DOHH2 (cell line): ENCODE data around the gene ACP4.

Source experiments
- H3F3A ChIP-seq: fragments of 200-600 bp; sonication (generic), shearing (Covaris generic); 2 replicates; pipeline ENCODE4 v1.6.0; 2016; ENCODE audit warnings: antibody characterized with exemption, mild to moderate bottlenecking; ENCODE audit not compliant: control insufficient read depth, insufficient read depth
- H3K27ac ChIP-seq: fragments of 200-600 bp; sonication (generic); 2 replicates; pipeline ENCODE4 v1.5.1; 2014; ENCODE audit warnings: low read depth, mild to moderate bottlenecking, low read length, moderate library complexity
- H3K27me3 ChIP-seq: fragments of 200-600 bp; sonication (generic); 2 replicates; pipeline ENCODE4 v1.6.1; 2014; ENCODE audit warnings: mild to moderate bottlenecking, low read length, mixed read lengths; ENCODE audit not compliant: control insufficient read depth
- H3K36me3 ChIP-seq: fragments of 200-600 bp; sonication (generic); 2 replicates; pipeline ENCODE4 v1.6.1; 2014; ENCODE audit warnings: mild to moderate bottlenecking, low read length, moderate library complexity, mixed read lengths; ENCODE audit not compliant: control insufficient read depth
- H3K4me1 ChIP-seq: fragments of 200-600 bp; sonication (generic); 2 replicates; pipeline ENCODE4 v1.6.1; 2014; ENCODE audit warnings: mild to moderate bottlenecking, low read length, mixed read lengths; ENCODE audit not compliant: control insufficient read depth
- H3K4me2 ChIP-seq: fragments of 200-600 bp; sonication (generic); 2 replicates; pipeline ENCODE4 v1.6.0; 2014; ENCODE audit warnings: mild to moderate bottlenecking, low read length, moderate library complexity
- H3K4me3 ChIP-seq: fragments of 200-600 bp; sonication (generic); 2 replicates; pipeline ENCODE4 v1.5.1; 2014; ENCODE audit warnings: mild to moderate bottlenecking, low read length, mixed read lengths
- H3K79me2 ChIP-seq: fragments of 200-600 bp; sonication (generic); 2 replicates; pipeline ENCODE4 v1.6.1; 2014; ENCODE audit warnings: mild to moderate bottlenecking, low read length, mixed read lengths; ENCODE audit not compliant: control insufficient read depth
- H3K9me2 ChIP-seq: fragments of 200-600 bp; sonication (generic); replicated peaks from 2 replicates; pipeline ENCODE4 v1.6.1; 2014; ENCODE audit warnings: mild to moderate bottlenecking, low read length, mixed read lengths; ENCODE audit not compliant: control insufficient read depth
- H3K9me3 ChIP-seq: fragments of 200-600 bp; sonication (generic); 2 replicates; pipeline ENCODE4 v1.6.1; 2014; ENCODE audit warnings: antibody characterized with exemption, low read length, mixed read lengths; ENCODE audit not compliant: control insufficient read depth, insufficient read depth
- H4K20me1 ChIP-seq: fragments of 200-600 bp; sonication (generic); 2 replicates; pipeline ENCODE4 v1.6.0; 2014; ENCODE audit warnings: low read depth, mild to moderate bottlenecking, antibody characterized with exemption, low read length, moderate library complexity; ENCODE audit not compliant: control insufficient read depth, insufficient read depth
- CTCF ChIP-seq: fragments of 200-600 bp; sonication (generic); IDR thresholded peaks from one replicate; pipeline ENCODE4 v1.5.1; 2014; ENCODE audit warnings: antibody characterized with exemption, mild to moderate bottlenecking, low read depth, low read length; ENCODE audit not compliant: poor library complexity, severe bottlenecking
- EZH2phosphoT487 ChIP-seq: fragments of 200-600 bp; sonication (generic); IDR thresholded peaks from 2 replicates; pipeline ENCODE4 v1.6.1; 2017; ENCODE audit warnings: borderline replicate concordance, mild to moderate bottlenecking, antibody characterized with exemption, low read length, moderate library complexity, mixed read lengths

ACP4 gene

GRCh38 chr19:50797781-50798658 lies 7.8 kb downstream of the ACP4 start:
- Histone ChIP-seq H3K9me2 (no peaks in the 10 kb centered on the region), H3K4me1 (peaks cover 35% of the 10 kb centered on the region), H3K27ac (no peak overlapping the region), H4K20me1 (peaks cover 28% of the 10 kb centered on the region), H3K4me3 (no peak overlapping the region), H3K9me3 (no peaks in the 10 kb centered on the region), H3F3A (peaks cover 50% of the 10 kb centered on the region), H3K27me3 (no peaks in the 10 kb centered on the region), H3K79me2 (peaks cover 37% of the 10 kb centered on the region), H3K4me2 (no peak overlapping the region), H3K36me3 (peaks cover 73% of the 10 kb centered on the region)
- no peak for TF ChIP-seq CTCF
- TF ChIP-seq EZH2phosphoT487 = no peak

GRCh38 chr19:50798659-50799546 lies 8.7 kb downstream of the ACP4 start:
- Histone ChIP-seq H3K9me2 (no peaks in the 10 kb centered on the region), H3K36me3 (peaks cover 82% of the 10 kb centered on the region), H3K79me2 (peaks cover 46% of the 10 kb centered on the region), H3K4me2 (no peak overlapping the region), H3K4me1 (peaks cover 37% of the 10 kb centered on the region), H4K20me1 (peaks cover 37% of the 10 kb centered on the region), H3K27me3 (no peaks in the 10 kb centered on the region), H3F3A (peaks cover 57% of the 10 kb centered on the region), H3K4me3 (no peak overlapping the region), H3K27ac (no peak overlapping the region), H3K9me3 (no peaks in the 10 kb centered on the region)
- TF ChIP-seq EZH2phosphoT487 (no peak), CTCF (no peak)

GRCh38 chr19:50799547-50799851 lies 9.3 kb downstream of the ACP4 start:
- Histone ChIP-seq H3K36me3 (peaks cover 86% of the 10 kb centered on the region), H3K4me2 (no peak overlapping the region), H3K4me1 (peaks cover 33% of the 10 kb centered on the region), H3F3A (peaks cover 56% of the 10 kb centered on the region), H3K9me3 (no peaks in the 10 kb centered on the region), H3K27me3 (no peaks in the 10 kb centered on the region), H4K20me1 (peaks cover 37% of the 10 kb centered on the region), H3K4me3 (no peak overlapping the region), H3K79me2 (peaks cover 52% of the 10 kb centered on the region), H3K9me2 (no peaks in the 10 kb centered on the region), H3K27ac (no peak overlapping the region)
- TF ChIP-seq EZH2phosphoT487 (no peak), CTCF (no peak)
